A172 (cell line): ENCODE results near the gene HOXB8. TPM values are rescaled to one million over a fixed set of nuclear protein-coding genes. Genes with fewer than 3 reads are reported as not detected.

ENCODE experiments used
- DNase-seq: peaks from one replicate; pipeline ENCODE4 v3.0.0-alpha.2; 2015; ENCODE audit warnings: low spot score
- total RNA-seq: library from RNA; depleted of rRNA; stranded (reverse); fragments of >200 nt; shearing (Covaris generic); gene quantifications from 2 replicates; pipeline ENCODE4 v1.2.3, GENCODE V29; 2014; rRNA removed

The HOXB8 gene
- total RNA-seq, 1 experiment from 2014 or later, result 56.0 TPM

DNA sequence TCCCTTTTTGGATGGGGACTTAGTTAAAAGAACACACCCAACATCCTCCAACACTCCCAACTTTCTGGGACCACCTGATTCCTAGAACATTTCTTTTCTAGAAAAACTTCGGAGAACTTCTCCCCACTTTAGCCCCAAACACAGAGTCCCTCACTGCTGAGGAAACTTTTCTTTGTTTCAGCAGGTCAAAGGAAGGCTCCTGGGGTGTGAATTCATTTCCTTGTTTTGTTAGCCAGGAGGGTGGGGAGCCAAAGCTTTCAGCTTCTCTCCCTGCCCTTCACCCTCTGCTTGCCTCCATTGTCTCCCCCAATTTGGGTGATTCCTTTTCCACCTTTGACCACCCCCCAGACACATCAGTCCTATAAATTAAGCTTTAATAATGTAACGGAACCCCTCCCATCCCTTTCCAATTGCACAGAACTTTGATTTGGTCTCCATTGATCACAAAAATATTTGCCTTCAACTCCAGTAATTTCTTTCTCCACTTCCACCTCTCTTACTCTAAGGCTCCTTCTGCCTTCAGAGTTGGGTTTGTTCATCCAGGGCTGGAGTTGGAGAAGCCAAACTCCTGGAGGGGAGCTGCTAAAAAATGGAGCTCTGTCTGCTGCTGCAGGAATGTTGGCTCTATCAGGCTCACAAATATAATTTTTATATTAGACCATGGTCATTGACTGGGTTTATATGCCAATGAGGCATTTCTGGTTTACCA, 47.3 kb downstream of the HOXB8 start:
- no peak for DNase-seq

- DNase-seq, result no peak
These were observed 47.9 kb downstream of the HOXB8 start for GRCh38 chr17:48567209-48567608.

- DNase-seq, result no peak
These were observed 48.4 kb downstream of the HOXB8 start for GRCh38 chr17:48566717-48567116.

DNA sequence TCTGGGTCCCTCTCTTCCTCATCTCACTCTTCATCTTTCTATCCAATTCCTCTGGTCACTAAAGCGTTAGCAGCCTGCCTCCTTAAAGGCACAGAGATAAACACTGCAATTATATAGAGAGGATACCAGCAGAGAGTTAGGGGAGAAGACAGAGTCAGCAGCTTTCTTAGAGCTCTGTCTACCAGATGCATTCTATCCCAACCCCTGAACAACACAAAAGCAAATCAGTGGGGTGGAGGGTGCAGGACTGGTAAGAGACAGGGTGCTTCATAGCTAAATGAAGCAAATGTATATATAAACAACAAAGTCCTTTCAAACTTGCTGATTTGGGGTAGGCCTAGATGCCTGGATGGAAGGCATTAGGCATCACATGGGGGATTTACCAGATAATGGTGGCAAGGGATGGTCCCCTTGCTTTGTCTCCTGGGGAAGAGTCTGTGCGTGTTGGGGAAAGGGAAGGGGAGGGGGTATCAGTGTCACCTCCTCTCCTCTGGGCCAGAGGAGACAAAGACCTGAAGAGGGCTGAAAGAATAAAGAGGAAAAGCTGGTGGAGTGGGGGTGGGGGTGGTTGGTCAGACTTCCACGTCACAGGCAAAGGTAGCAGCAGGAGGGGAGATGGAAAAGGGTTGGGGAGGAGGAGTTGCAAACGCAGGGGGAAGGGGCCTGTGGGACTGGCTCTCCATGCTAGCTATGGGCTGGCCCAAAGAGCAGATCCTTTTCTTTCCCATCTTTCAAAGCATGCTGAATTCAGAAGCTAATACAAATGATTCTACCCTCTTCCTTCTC, 49.0 kb downstream of the HOXB8 start:
- DNase-seq, result no peak

GRCh38 chr17:48565022-48565554, 50.0 kb downstream of the HOXB8 start:
- DNase-seq, result no peak

DNA sequence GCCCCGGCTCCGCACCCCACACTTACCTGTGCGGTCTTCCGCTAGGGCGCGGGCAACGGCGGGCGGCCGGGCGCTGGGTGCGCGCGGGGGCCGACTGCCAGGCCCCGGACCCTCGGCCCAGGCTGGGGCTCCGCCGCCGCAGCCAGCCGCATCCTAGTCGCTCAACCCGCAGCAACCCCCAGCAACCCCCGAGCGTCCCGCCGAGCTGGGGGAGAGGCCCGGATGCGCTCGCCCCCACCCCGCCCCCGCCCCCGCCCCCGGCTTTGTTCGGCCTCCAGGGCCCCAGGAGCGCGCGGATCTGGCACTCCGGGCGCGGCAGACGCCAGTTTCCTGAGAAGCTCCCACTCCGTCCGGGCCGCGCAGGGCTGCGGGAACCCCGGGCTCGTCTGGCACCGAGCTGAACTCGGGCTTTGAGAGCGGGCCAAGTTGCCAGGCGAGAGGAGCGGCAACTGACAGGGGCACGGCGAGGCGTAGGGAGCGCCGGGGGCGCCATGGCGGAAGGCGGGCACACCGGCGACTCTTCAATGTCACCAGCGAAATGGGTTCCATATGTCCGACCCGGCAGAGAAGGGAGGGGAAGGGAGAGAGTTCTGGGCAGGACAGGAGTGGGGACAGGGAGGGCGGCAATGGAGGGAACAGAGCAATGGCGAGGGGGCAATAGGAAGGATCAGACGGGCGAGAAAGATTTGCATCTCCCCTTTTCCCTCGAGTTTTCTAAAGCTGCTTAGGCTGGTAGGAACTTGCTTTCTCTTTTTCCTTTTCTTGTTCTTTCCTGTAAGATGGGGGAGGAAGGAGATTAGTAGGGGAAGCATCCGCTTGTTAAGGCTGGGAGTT, 50.7 kb downstream of the HOXB8 start:
- DNase-seq, result no peak

DNA sequence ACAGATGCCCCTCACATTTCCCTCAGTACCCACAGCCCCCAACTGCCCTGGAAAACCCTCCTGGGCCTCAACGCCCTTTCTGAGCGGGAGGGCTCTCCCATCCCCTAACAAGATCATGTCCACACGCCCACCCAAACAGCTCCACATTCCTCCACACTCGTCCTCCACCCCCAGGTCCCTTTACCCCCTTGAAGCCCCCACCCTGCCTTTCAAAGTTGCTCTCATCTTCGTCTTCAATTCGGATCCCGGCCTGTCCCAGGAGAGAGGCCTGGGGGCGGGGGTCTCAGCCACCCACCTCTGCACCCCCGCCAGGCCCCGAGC, 51.3 kb downstream of the HOXB8 start:
- DNase-seq, result no peak

GRCh38 chr17:48563385-48563838, 51.7 kb downstream of the HOXB8 start:
- no peak for DNase-seq

DNA sequence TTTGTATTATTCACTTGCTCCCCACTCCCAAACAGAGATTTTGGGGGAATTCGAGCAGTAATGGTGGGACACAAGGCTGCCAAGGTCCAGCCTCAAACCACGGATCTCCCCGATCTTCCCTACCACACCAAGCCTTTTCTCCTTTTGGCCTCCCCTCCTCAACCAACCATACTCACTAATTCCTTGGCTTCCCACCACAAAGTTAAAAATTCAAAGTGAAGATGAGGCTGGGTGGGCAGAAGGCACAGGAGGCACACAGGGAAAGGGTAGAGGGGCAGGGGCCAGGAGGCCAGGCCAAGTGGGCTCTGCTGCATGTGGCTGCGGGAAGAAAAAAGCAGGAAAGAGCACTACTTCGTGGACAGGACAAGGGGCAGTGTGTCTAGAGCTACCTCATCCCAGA, 52.2 kb downstream of the HOXB8 start:
- no peak for DNase-seq

Other genes starting within 250 kb of the HOXB8 start
- gene SKAP1, start 185.1 kb downstream of the HOXB8 start, total RNA-seq, result 2.6 TPM in 1 of 2 replicates, not detected in the other
- not detected in 2 replicates for gene HOXB1, start 84.3 kb downstream of the HOXB8 start, total RNA-seq
- 27.0 and 30.6 TPM in 2 replicates for gene HOXB2, start 70.2 kb downstream of the HOXB8 start, total RNA-seq
- gene HOXB4, start 36.9 kb downstream of the HOXB8 start, total RNA-seq, result 5.1 and 6.3 TPM in 2 replicates
- gene HOXB3, start 25.1 kb downstream of the HOXB8 start, total RNA-seq, result 20.1 and 24.1 TPM in 2 replicates
- 2.0 and 2.4 TPM in 2 replicates for gene HOXB5, start 21.5 kb downstream of the HOXB8 start, total RNA-seq
- gene HOXB6, start 10.3 kb downstream of the HOXB8 start, total RNA-seq, result 40.2 and 58.7 TPM in 2 replicates
- 22.4 and 24.7 TPM in 2 replicates for gene HOXB7, start 4.3 kb downstream of the HOXB8 start, total RNA-seq
- gene HOXB9, start 11.1 kb upstream of the HOXB8 start, total RNA-seq, result 6.2 and 8.3 TPM in 2 replicates
- not detected in 2 replicates for gene PRAC1, start 107.2 kb upstream of the HOXB8 start, total RNA-seq
- gene PRAC2, start 107.9 kb upstream of the HOXB8 start, total RNA-seq, result not detected in 2 replicates
- 1.2 and 2.2 TPM in 2 replicates for gene HOXB13, start 113.5 kb upstream of the HOXB8 start, total RNA-seq
- 0.02 TPM in 1 of 2 replicates, not detected in the other for gene TTLL6, start 201.9 kb upstream of the HOXB8 start, total RNA-seq
- gene CALCOCO2, start 215.7 kb upstream of the HOXB8 start, total RNA-seq, result 50.3 and 78.4 TPM in 2 replicates